ENCODE data around the gene UGT2B10. TPM values are rescaled to one million over a fixed set of nuclear protein-coding genes. Genes with fewer than 3 reads are reported as not detected.

UGT2B10 gene
- total RNA-seq, 1 donor from 2014 or later: not detected

- peak; percentile 83 for DNase-seq (ENCODE audit: low read depth)
- TF ChIP-seq, protein P1, sequence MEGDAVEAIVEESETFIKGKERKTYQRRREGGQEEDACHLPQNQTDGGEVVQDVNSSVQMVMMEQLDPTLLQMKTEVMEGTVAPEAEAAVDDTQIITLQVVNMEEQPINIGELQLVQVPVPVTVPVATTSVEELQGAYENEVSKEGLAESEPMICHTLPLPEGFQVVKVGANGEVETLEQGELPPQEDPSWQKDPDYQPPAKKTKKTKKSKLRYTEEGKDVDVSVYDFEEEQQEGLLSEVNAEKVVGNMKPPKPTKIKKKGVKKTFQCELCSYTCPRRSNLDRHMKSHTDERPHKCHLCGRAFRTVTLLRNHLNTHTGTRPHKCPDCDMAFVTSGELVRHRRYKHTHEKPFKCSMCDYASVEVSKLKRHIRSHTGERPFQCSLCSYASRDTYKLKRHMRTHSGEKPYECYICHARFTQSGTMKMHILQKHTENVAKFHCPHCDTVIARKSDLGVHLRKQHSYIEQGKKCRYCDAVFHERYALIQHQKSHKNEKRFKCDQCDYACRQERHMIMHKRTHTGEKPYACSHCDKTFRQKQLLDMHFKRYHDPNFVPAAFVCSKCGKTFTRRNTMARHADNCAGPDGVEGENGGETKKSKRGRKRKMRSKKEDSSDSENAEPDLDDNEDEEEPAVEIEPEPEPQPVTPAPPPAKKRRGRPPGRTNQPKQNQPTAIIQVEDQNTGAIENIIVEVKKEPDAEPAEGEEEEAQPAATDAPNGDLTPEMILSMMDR (IDR thresholded peaks at IDR 0.05; ENCODE audit: insufficient read depth, low read length, severe bottlenecking): no peak
- H3K27me3 ChIP-seq (ENCODE audit: control insufficient read depth, insufficient read depth, low read length): no peaks in the 10 kb centered on the region
- no peaks in the 10 kb centered on the region for H3K36me3 ChIP-seq (ENCODE audit: control insufficient read depth, insufficient read depth, low read length)
- FAIRE-seq: no peak
- no peak overlapping the region for H3K4me3 ChIP-seq (ENCODE audit: low read depth, low read length)
These were observed 49.4 kb downstream of the UGT2B10 start for GRCh38 chr4:68865188-68865638.

DNA sequence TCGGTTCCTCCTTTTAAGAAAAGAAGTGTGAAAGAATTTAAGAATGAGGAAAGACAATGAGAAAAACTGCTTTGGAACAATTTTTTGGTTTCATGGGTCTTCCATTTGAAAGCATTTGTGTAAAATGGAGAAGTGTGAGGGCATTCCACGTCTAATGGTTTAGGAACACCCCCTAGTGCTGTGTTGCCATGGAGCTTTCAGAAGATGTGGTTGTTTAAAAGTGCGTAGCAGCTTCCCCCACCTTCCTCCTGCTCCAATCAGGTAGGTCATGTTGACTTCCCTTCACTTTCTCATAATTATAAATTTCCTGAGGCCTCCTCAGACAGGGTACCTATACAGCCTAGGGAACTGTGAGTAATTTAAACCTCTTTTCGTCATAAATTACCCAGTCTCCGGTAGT lies 50.0 kb downstream of the UGT2B10 start:
- TF ChIP-seq, protein P1 (IDR thresholded peaks at IDR 0.05; ENCODE audit: insufficient read depth, low read length, severe bottlenecking): no peak
- no peaks in the 10 kb centered on the region for H3K36me3 ChIP-seq (ENCODE audit: control insufficient read depth, insufficient read depth, low read length)
- H3K4me3 ChIP-seq (ENCODE audit: low read depth, low read length): no peak overlapping the region
- H3K27me3 ChIP-seq (ENCODE audit: control insufficient read depth, insufficient read depth, low read length): no peaks in the 10 kb centered on the region
- DNase-seq (ENCODE audit: low read depth) (no peak), FAIRE-seq (no peak)

- no peak for DNase-seq (ENCODE audit: low read depth)
- Histone ChIP-seq H3K4me3 (ENCODE audit: low read depth, low read length) (no peak overlapping the region), H3K27me3 (ENCODE audit: control insufficient read depth, insufficient read depth, low read length) (no peaks in the 10 kb centered on the region), H3K36me3 (ENCODE audit: control insufficient read depth, insufficient read depth, low read length) (no peaks in the 10 kb centered on the region)
- TF ChIP-seq, protein P1 (IDR thresholded peaks at IDR 0.05; ENCODE audit: insufficient read depth, low read length, severe bottlenecking): no peak
- FAIRE-seq: no peak
These were observed 53.5 kb downstream of the UGT2B10 start for GRCh38 chr4:68869274-68869773.

- H3K4me3 ChIP-seq (ENCODE audit: low read depth, low read length): no peak overlapping the region
- TF ChIP-seq, protein P1 (IDR thresholded peaks at IDR 0.05; ENCODE audit: insufficient read depth, low read length, severe bottlenecking): no peak
- H3K27me3 ChIP-seq (ENCODE audit: control insufficient read depth, insufficient read depth, low read length): no peaks in the 10 kb centered on the region
- no peak for DNase-seq (ENCODE audit: low read depth)
- FAIRE-seq: no peak
- H3K36me3 ChIP-seq (ENCODE audit: control insufficient read depth, insufficient read depth, low read length): no peaks in the 10 kb centered on the region
These were observed 56.2 kb downstream of the UGT2B10 start for GRCh38 chr4:68871809-68872642.

GRCh38 chr4:68872643-68873502 lies 57.1 kb downstream of the UGT2B10 start:
- Histone ChIP-seq H3K4me3 (ENCODE audit: low read depth, low read length) (no peak overlapping the region), H3K36me3 (ENCODE audit: control insufficient read depth, insufficient read depth, low read length) (no peaks in the 10 kb centered on the region), H3K27me3 (ENCODE audit: control insufficient read depth, insufficient read depth, low read length) (no peaks in the 10 kb centered on the region)
- FAIRE-seq: no peak
- TF ChIP-seq, protein P1 (IDR thresholded peaks at IDR 0.05; ENCODE audit: insufficient read depth, low read length, severe bottlenecking): no peak
- DNase-seq (ENCODE audit: low read depth): peak; percentile 19

All from bronchial epithelial cell (primary cell).